ENCODE results near the gene ZBTB7C.

ZBTB7C gene

GRCh38 chr18:48165111-48165866, 243.9 kb downstream of the ZBTB7C start:
- no peak for FAIRE-seq
- DNase-seq (ENCODE audit: insufficient read length, low spot score): no peak

GRCh38 chr18:48164701-48165100, 244.5 kb downstream of the ZBTB7C start:
- TF ChIP-seq POLR2AphosphoS5 (IDR thresholded peaks at IDR 0.05; ENCODE audit: low read depth, low read length) (no peak), PAX5 (IDR thresholded peaks at IDR 0.05; ENCODE audit: insufficient read depth, low read length, severe bottlenecking) (no peak), SPI1 (IDR thresholded peaks at IDR 0.05; ENCODE audit: low read depth, low read length) (no peak), TAF1 (IDR thresholded peaks at IDR 0.05; ENCODE audit: low read depth, low read length) (no peak), POLR2A (IDR thresholded peaks at IDR 0.05; ENCODE audit: low read depth, low read length) (no peak), POU2F2 (IDR thresholded peaks at IDR 0.05; ENCODE audit: low read depth, low read length) (no peak)
- no peak for FAIRE-seq
- DNase-seq (ENCODE audit: insufficient read length, low spot score): no peak

More at GRCh38 chr18:48165111-48165866, 243.9 kb downstream of the ZBTB7C start:
- TF ChIP-seq TAF1 (IDR thresholded peaks at IDR 0.05; ENCODE audit: low read depth, low read length) (no peak), POLR2AphosphoS5 (IDR thresholded peaks at IDR 0.05; ENCODE audit: low read depth, low read length) (no peak), PAX5 (IDR thresholded peaks at IDR 0.05; ENCODE audit: insufficient read depth, low read length, severe bottlenecking) (no peak), SPI1 (IDR thresholded peaks at IDR 0.05; ENCODE audit: low read depth, low read length) (no peak), POU2F2 (IDR thresholded peaks at IDR 0.05; ENCODE audit: low read depth, low read length) (no peak), POLR2A (IDR thresholded peaks at IDR 0.05; ENCODE audit: low read depth, low read length) (no peak)

- FAIRE-seq (no peak), DNase-seq (ENCODE audit: insufficient read length, low spot score) (no peak)
- no peak for TF ChIP-seq TAF1 (IDR thresholded peaks at IDR 0.05; ENCODE audit: low read depth, low read length)
- TF ChIP-seq SPI1 (IDR thresholded peaks at IDR 0.05; ENCODE audit: low read depth, low read length): no peak
- TF ChIP-seq POU2F2 (IDR thresholded peaks at IDR 0.05; ENCODE audit: low read depth, low read length): no peak
- TF ChIP-seq POLR2A (IDR thresholded peaks at IDR 0.05; ENCODE audit: low read depth, low read length): no peak
- TF ChIP-seq POLR2AphosphoS5 (IDR thresholded peaks at IDR 0.05; ENCODE audit: low read depth, low read length): no peak
- TF ChIP-seq PAX5 (IDR thresholded peaks at IDR 0.05; ENCODE audit: insufficient read depth, low read length, severe bottlenecking): no peak
Observed at GRCh38 chr18:48164116-48164515, 245.1 kb downstream of the ZBTB7C start.

GRCh38 chr18:48163738-48164115, 245.5 kb downstream of the ZBTB7C start:
- FAIRE-seq: no peak
- no peak for DNase-seq (ENCODE audit: insufficient read length, low spot score)
- TF ChIP-seq POLR2A (IDR thresholded peaks at IDR 0.05; ENCODE audit: low read depth, low read length) (no peak), PAX5 (IDR thresholded peaks at IDR 0.05; ENCODE audit: insufficient read depth, low read length, severe bottlenecking) (no peak), SPI1 (IDR thresholded peaks at IDR 0.05; ENCODE audit: low read depth, low read length) (no peak), POLR2AphosphoS5 (IDR thresholded peaks at IDR 0.05; ENCODE audit: low read depth, low read length) (no peak), TAF1 (IDR thresholded peaks at IDR 0.05; ENCODE audit: low read depth, low read length) (no peak), POU2F2 (IDR thresholded peaks at IDR 0.05; ENCODE audit: low read depth, low read length) (no peak)

GRCh38 chr18:48162956-48163737, 246.0 kb downstream of the ZBTB7C start:
- no peak for DNase-seq (ENCODE audit: insufficient read length, low spot score)
- FAIRE-seq: no peak
- TF ChIP-seq SPI1 (IDR thresholded peaks at IDR 0.05; ENCODE audit: low read depth, low read length) (no peak), POU2F2 (IDR thresholded peaks at IDR 0.05; ENCODE audit: low read depth, low read length) (no peak), PAX5 (IDR thresholded peaks at IDR 0.05; ENCODE audit: insufficient read depth, low read length, severe bottlenecking) (no peak), POLR2A (IDR thresholded peaks at IDR 0.05; ENCODE audit: low read depth, low read length) (no peak), TAF1 (IDR thresholded peaks at IDR 0.05; ENCODE audit: low read depth, low read length) (no peak)

GRCh38 chr18:48161911-48162698, 247.1 kb downstream of the ZBTB7C start:
- FAIRE-seq: no peak
- no peak for TF ChIP-seq POLR2AphosphoS5 (IDR thresholded peaks at IDR 0.05; ENCODE audit: low read depth, low read length)
- no peak for TF ChIP-seq SPI1 (IDR thresholded peaks at IDR 0.05; ENCODE audit: low read depth, low read length)
- no peak for TF ChIP-seq POU2F2 (IDR thresholded peaks at IDR 0.05; ENCODE audit: low read depth, low read length)
- no peak for TF ChIP-seq PAX5 (IDR thresholded peaks at IDR 0.05; ENCODE audit: insufficient read depth, low read length, severe bottlenecking)
- TF ChIP-seq TAF1 (IDR thresholded peaks at IDR 0.05; ENCODE audit: low read depth, low read length): no peak
- TF ChIP-seq POLR2A (IDR thresholded peaks at IDR 0.05; ENCODE audit: low read depth, low read length): no peak
- no peak for DNase-seq (ENCODE audit: insufficient read length, low spot score)

GRCh38 chr18:48161191-48161910, 247.8 kb downstream of the ZBTB7C start:
- FAIRE-seq (no peak), DNase-seq (ENCODE audit: insufficient read length, low spot score) (peak; percentile 72)
- no peak for TF ChIP-seq SPI1 (IDR thresholded peaks at IDR 0.05; ENCODE audit: low read depth, low read length)

- TF ChIP-seq PAX5 (IDR thresholded peaks at IDR 0.05; ENCODE audit: insufficient read depth, low read length, severe bottlenecking) (no peak), POLR2A (IDR thresholded peaks at IDR 0.05; ENCODE audit: low read depth, low read length) (no peak), POU2F2 (IDR thresholded peaks at IDR 0.05; ENCODE audit: low read depth, low read length) (no peak), TAF1 (IDR thresholded peaks at IDR 0.05; ENCODE audit: low read depth, low read length) (no peak), POLR2AphosphoS5 (IDR thresholded peaks at IDR 0.05; ENCODE audit: low read depth, low read length) (no peak), SPI1 (IDR thresholded peaks at IDR 0.05; ENCODE audit: low read depth, low read length) (no peak)
Observed at GRCh38 chr18:48160622-48161021, 248.6 kb downstream of the ZBTB7C start.

More at GRCh38 chr18:48160622-48161021, 248.6 kb downstream of the ZBTB7C start:
- DNase-seq (ENCODE audit: insufficient read length, low spot score) (no peak), FAIRE-seq (no peak)

Data from GM12891 (cell line).